T-helper 2 cell treated with Interferon-gamma antibody and Interleukin-4, amounts not matched to agents 100 ng/mL and 5 ng/mL, for 36 hours (primary cell): Measurements from ENCODE around the gene ZNF28. TPM values are rescaled to one million over a fixed set of nuclear protein-coding genes. Genes with fewer than 3 reads are reported as not detected.
"Not testable (repeated sequence)": the region's sequence is repeated elsewhere in the genome, so short reads cannot be mapped to it uniquely, and the experiment has no call there.

Source experiments
- intact Hi-C: fragments of 100-400 bp; cut with micrococcal nuclease; formaldehyde crosslinking; loops from one replicate; pipeline ENCODE4 v1.15.1; 2023
- total RNA-seq: library from RNA; stranded (reverse); gene quantifications from 2 replicates; pipeline ENCODE4 v1.2.3, GENCODE V29; 2022

ZNF28 gene
- 20.8 and 22.3 TPM in 2 replicates for total RNA-seq

GRCh38 chr19:52821204-52821960 is at the start of gene ZNF28:
Gene ZNF28, minus strand, starts transcription at chr19:52821633. Its CDS starts 3,675 bp downstream, at chr19:52817958.
- intact Hi-C loops, result not testable (repeated sequence)

GRCh38 chr19:52868031-52868430 is 46.6 kb upstream of the ZNF28 start:
- intact Hi-C loops, result not testable (repeated sequence)

GRCh38 chr19:52857378-52858191 is 36.2 kb upstream of the ZNF28 start, which contains the start of gene ZNF468:
Gene ZNF468, minus strand, starts transcription at chr19:52857619. Its CDS starts 3,347 bp downstream, at chr19:52854272.
- intact Hi-C loops, result loop anchor here (1.0 to 2.0 kb wide), 4 partner anchors 39 to 246 kb away; partner anchors contain the start of genes ZNF160, ZNF320 and ZNF888

GRCh38 chr19:52856540-52857377 is 35.3 kb upstream of the ZNF28 start:
- intact Hi-C loops, result loop anchor here (1.0 to 2.0 kb wide), 4 partner anchors 40 to 247 kb away; partner anchors contain the start of genes ZNF160, ZNF320 and ZNF888

GRCh38 chr19:52847352-52847751 is 25.9 kb upstream of the ZNF28 start:
- intact Hi-C loops, result not testable (repeated sequence)

GRCh38 chr19:52840825-52841465 is 19.5 kb upstream of the ZNF28 start:
- intact Hi-C loops, result not testable (repeated sequence)

GRCh38 chr19:52834289-52834688 is 12.9 kb upstream of the ZNF28 start:
- intact Hi-C loops, result not testable (repeated sequence)

GRCh38 chr19:52833541-52833940 is 12.1 kb upstream of the ZNF28 start:
- intact Hi-C loops, result not testable (repeated sequence)

- intact Hi-C loops, result not testable (repeated sequence)
Measured at GRCh38 chr19:52829866-52830265, 8.4 kb upstream of the ZNF28 start.

GRCh38 chr19:52825765-52826164 is 4.3 kb upstream of the ZNF28 start:
- intact Hi-C loops, result no loop called here

- intact Hi-C loops, result no loop called here
Measured at GRCh38 chr19:52823676-52824075, 2.2 kb upstream of the ZNF28 start.

GRCh38 chr19:52820472-52821203 is 795 bp downstream of the ZNF28 start:
- intact Hi-C loops, result not testable (repeated sequence)

GRCh38 chr19:52809801-52810200 is 11.6 kb downstream of the ZNF28 start:
- intact Hi-C loops, result no loop called here

GRCh38 chr19:52799950-52800640 is 21.3 kb downstream of the ZNF28 start:
- intact Hi-C loops, result not testable (repeated sequence)

GRCh38 chr19:52789440-52789839 is 32.0 kb downstream of the ZNF28 start:
- intact Hi-C loops, result loop anchor here (5.0 kb wide), 3 partner anchors 52 to 262 kb away; partner anchors contain the start of genes ZNF611, ZNF808 and ZNF816

GRCh38 chr19:52786464-52787354 is 34.7 kb downstream of the ZNF28 start, which contains the start of gene ZNF600:
Gene ZNF600, minus strand, starts transcription at chr19:52786791. Its CDS starts 7,903 bp downstream, at chr19:52778888.
- intact Hi-C loops, result loop anchor here (5.0 kb wide), 3 partner anchors 49 to 259 kb away; partner anchors contain the start of genes ZNF611, ZNF808 and ZNF816

- intact Hi-C loops, result loop anchor here (5.0 kb wide), 3 partner anchors 49 to 259 kb away; partner anchors contain the start of genes ZNF611, ZNF808 and ZNF816
Measured at GRCh38 chr19:52786078-52786463, 35.4 kb downstream of the ZNF28 start.

- intact Hi-C loops, result loop anchor here (5.0 kb wide), 3 partner anchors 48 to 258 kb away; partner anchors contain the start of genes ZNF611, ZNF808 and ZNF816
Measured at GRCh38 chr19:52785506-52785905, 35.9 kb downstream of the ZNF28 start.
